ENCODE results near the gene PACSIN3.
A peak's percentile ranks its signal among the peaks of the same experiment; 100 is the strongest.
"Not testable (repeated sequence)": the region's sequence is repeated elsewhere in the genome, so short reads cannot be mapped to it uniquely, and the experiment has no call there.

The PACSIN3 gene

GRCh38 chr11:47216121-47216798 is 30.0 kb upstream of the PACSIN3 start:
- Histone ChIP-seq H3K36me3 (ENCODE audit: control insufficient read depth, insufficient read depth, low read length) (no peaks in the 10 kb centered on the region; the same call in 1 of the 2 replicates), H3K9me3 (ENCODE audit: control insufficient read depth, insufficient read depth, low read length) (no peaks in the 10 kb centered on the region), H3K27ac (ENCODE audit: low read length) (no peak overlapping the region), H3K4me1 (ENCODE audit: control insufficient read depth, insufficient read depth, low read length) (peaks cover 3% of the 10 kb centered on the region), H3K27me3 (ENCODE audit: control insufficient read depth, insufficient read depth, low read length) (no peaks in the 10 kb centered on the region), H3K4me3 (ENCODE audit: low read length) (peak overlapping the region; percentile 2; the same call in 1 of the 2 replicates)
- DNase-seq (ENCODE audit: low read depth, low spot score), result no peak
- no CpG with 5 or more reads among the region's 12 CpGs for WGBS (ENCODE audit: insufficient coverage, insufficient read length)

GRCh38 chr11:47215366-47215910 is 29.2 kb upstream of the PACSIN3 start:
- Histone ChIP-seq H3K27ac (ENCODE audit: low read length) (no peak overlapping the region), H3K9me3 (ENCODE audit: control insufficient read depth, insufficient read depth, low read length) (no peaks in the 10 kb centered on the region), H3K36me3 (ENCODE audit: control insufficient read depth, insufficient read depth, low read length) (no peaks in the 10 kb centered on the region; the same call in 1 of the 2 replicates), H3K4me1 (ENCODE audit: control insufficient read depth, insufficient read depth, low read length) (peaks cover 3% of the 10 kb centered on the region), H3K27me3 (ENCODE audit: control insufficient read depth, insufficient read depth, low read length) (no peaks in the 10 kb centered on the region), H3K4me3 (ENCODE audit: low read length) (peak overlapping the region; percentile 39; the same call in 1 of the 2 replicates)
- no peak for DNase-seq (ENCODE audit: low read depth, low spot score)
- no CpG with 5 or more reads among the region's 15 CpGs for WGBS (ENCODE audit: insufficient coverage, insufficient read length)

GRCh38 chr11:47213950-47214565 is 27.8 kb upstream of the PACSIN3 start:
- DNase-seq (ENCODE audit: low read depth, low spot score), result peak; percentile 72
- peaks cover 3% of the 10 kb centered on the region for H3K4me1 ChIP-seq (ENCODE audit: control insufficient read depth, insufficient read depth, low read length)
- no peaks in the 10 kb centered on the region for H3K9me3 ChIP-seq (ENCODE audit: control insufficient read depth, insufficient read depth, low read length)
- peak overlapping the region; percentile 44; the same call in 1 of the 2 replicates for H3K4me3 ChIP-seq (ENCODE audit: low read length)
- no peak overlapping the region for H3K27ac ChIP-seq (ENCODE audit: low read length)
- no peaks in the 10 kb centered on the region for H3K27me3 ChIP-seq (ENCODE audit: control insufficient read depth, insufficient read depth, low read length)
- H3K36me3 ChIP-seq (ENCODE audit: control insufficient read depth, insufficient read depth, low read length), result no peaks in the 10 kb centered on the region
- WGBS (ENCODE audit: insufficient coverage, insufficient read length), result no CpG with 5 or more reads among the region's 20 CpGs

- no CpG with 5 or more reads among the region's 12 CpGs for WGBS (ENCODE audit: insufficient coverage, insufficient read length)
- no peak for DNase-seq (ENCODE audit: low read depth, low spot score)
- peaks cover 3% of the 10 kb centered on the region for H3K4me1 ChIP-seq (ENCODE audit: control insufficient read depth, insufficient read depth, low read length)
- no peak overlapping the region for H3K4me3 ChIP-seq (ENCODE audit: low read length)
- H3K27ac ChIP-seq (ENCODE audit: low read length), result no peak overlapping the region
- H3K36me3 ChIP-seq (ENCODE audit: control insufficient read depth, insufficient read depth, low read length), result no peaks in the 10 kb centered on the region
- H3K9me3 ChIP-seq (ENCODE audit: control insufficient read depth, insufficient read depth, low read length), result no peaks in the 10 kb centered on the region
- no peaks in the 10 kb centered on the region for H3K27me3 ChIP-seq (ENCODE audit: control insufficient read depth, insufficient read depth, low read length)
These were observed 26.7 kb upstream of the PACSIN3 start for GRCh38 chr11:47212938-47213337.

GRCh38 chr11:47208628-47209027 is 22.4 kb upstream of the PACSIN3 start:
- Histone ChIP-seq H3K36me3 (ENCODE audit: control insufficient read depth, insufficient read depth, low read length) (no peaks in the 10 kb centered on the region), H3K27ac (ENCODE audit: low read length) (no peak overlapping the region), H3K4me1 (ENCODE audit: control insufficient read depth, insufficient read depth, low read length) (no peaks in the 10 kb centered on the region), H3K27me3 (ENCODE audit: control insufficient read depth, insufficient read depth, low read length) (no peaks in the 10 kb centered on the region), H3K9me3 (ENCODE audit: control insufficient read depth, insufficient read depth, low read length) (no peaks in the 10 kb centered on the region), H3K4me3 (ENCODE audit: low read length) (no peak overlapping the region)
- no CpG with 5 or more reads among the region's 5 CpGs for WGBS (ENCODE audit: insufficient coverage, insufficient read length)
- no peak for DNase-seq (ENCODE audit: low read depth, low spot score)

- not testable (repeated sequence) for H3K4me1 ChIP-seq (ENCODE audit: control insufficient read depth, insufficient read depth, low read length); H3K36me3 ChIP-seq (ENCODE audit: control insufficient read depth, insufficient read depth, low read length); H3K27me3 ChIP-seq (ENCODE audit: control insufficient read depth, insufficient read depth, low read length); H3K9me3 ChIP-seq (ENCODE audit: control insufficient read depth, insufficient read depth, low read length); H3K4me3 ChIP-seq (ENCODE audit: low read length); H3K27ac ChIP-seq (ENCODE audit: low read length); DNase-seq (ENCODE audit: low read depth, low spot score)
- WGBS (ENCODE audit: insufficient coverage, insufficient read length), result no CpG with 5 or more reads among the region's 13 CpGs
These were observed 21.8 kb upstream of the PACSIN3 start for GRCh38 chr11:47208008-47208552.

GRCh38 chr11:47207459-47207858 is 21.2 kb upstream of the PACSIN3 start:
- no peak overlapping the region for H3K4me3 ChIP-seq (ENCODE audit: low read length)
- no CpG with 5 or more reads among the region's 6 CpGs for WGBS (ENCODE audit: insufficient coverage, insufficient read length)
- H3K4me1 ChIP-seq (ENCODE audit: control insufficient read depth, insufficient read depth, low read length), result no peaks in the 10 kb centered on the region
- no peak for DNase-seq (ENCODE audit: low read depth, low spot score)
- no peaks in the 10 kb centered on the region for H3K27me3 ChIP-seq (ENCODE audit: control insufficient read depth, insufficient read depth, low read length)
- H3K36me3 ChIP-seq (ENCODE audit: control insufficient read depth, insufficient read depth, low read length), result no peaks in the 10 kb centered on the region
- H3K27ac ChIP-seq (ENCODE audit: low read length), result no peak overlapping the region
- no peaks in the 10 kb centered on the region for H3K9me3 ChIP-seq (ENCODE audit: control insufficient read depth, insufficient read depth, low read length)

GRCh38 chr11:47206577-47206976 is 20.3 kb upstream of the PACSIN3 start:
- not testable (repeated sequence) for DNase-seq (ENCODE audit: low read depth, low spot score)
- no CpG with 5 or more reads among the region's 5 CpGs for WGBS (ENCODE audit: insufficient coverage, insufficient read length)

GRCh38 chr11:47204637-47204989 is 18.4 kb upstream of the PACSIN3 start:
- H3K36me3 ChIP-seq (ENCODE audit: control insufficient read depth, insufficient read depth, low read length), result no peaks in the 10 kb centered on the region
- DNase-seq (ENCODE audit: low read depth, low spot score), result no peak
- H3K27me3 ChIP-seq (ENCODE audit: control insufficient read depth, insufficient read depth, low read length), result no peaks in the 10 kb centered on the region
- H3K4me3 ChIP-seq (ENCODE audit: low read length), result no peak overlapping the region
- H3K27ac ChIP-seq (ENCODE audit: low read length), result no peak overlapping the region
- no peaks in the 10 kb centered on the region for H3K9me3 ChIP-seq (ENCODE audit: control insufficient read depth, insufficient read depth, low read length)
- no peaks in the 10 kb centered on the region for H3K4me1 ChIP-seq (ENCODE audit: control insufficient read depth, insufficient read depth, low read length)
- no CpG with 5 or more reads among the region's 2 CpGs for WGBS (ENCODE audit: insufficient coverage, insufficient read length)

More at GRCh38 chr11:47206577-47206976, 20.3 kb upstream of the PACSIN3 start:
- H3K9me3 ChIP-seq (ENCODE audit: control insufficient read depth, insufficient read depth, low read length); H3K4me3 ChIP-seq (ENCODE audit: low read length); H3K27me3 ChIP-seq (ENCODE audit: control insufficient read depth, insufficient read depth, low read length); H3K27ac ChIP-seq (ENCODE audit: low read length); H3K36me3 ChIP-seq (ENCODE audit: control insufficient read depth, insufficient read depth, low read length); H3K4me1 ChIP-seq (ENCODE audit: control insufficient read depth, insufficient read depth, low read length): not testable (repeated sequence)

GRCh38 chr11:47202576-47202975 is 16.3 kb upstream of the PACSIN3 start:
- H3K27me3 ChIP-seq (ENCODE audit: control insufficient read depth, insufficient read depth, low read length), result no peaks in the 10 kb centered on the region
- no peaks in the 10 kb centered on the region for H3K9me3 ChIP-seq (ENCODE audit: control insufficient read depth, insufficient read depth, low read length)
- H3K4me3 ChIP-seq (ENCODE audit: low read length), result no peak overlapping the region
- WGBS (ENCODE audit: insufficient coverage, insufficient read length), result no CpG with 5 or more reads among the region's 5 CpGs
- DNase-seq (ENCODE audit: low read depth, low spot score), result no peak
- H3K27ac ChIP-seq (ENCODE audit: low read length), result no peak overlapping the region
- no peaks in the 10 kb centered on the region for H3K36me3 ChIP-seq (ENCODE audit: control insufficient read depth, insufficient read depth, low read length)
- H3K4me1 ChIP-seq (ENCODE audit: control insufficient read depth, insufficient read depth, low read length), result no peaks in the 10 kb centered on the region

All from iPS DF 6.9 (cell line).